ENCODE measurements around the gene AAMP. TPM values are rescaled to one million over a fixed set of nuclear protein-coding genes. Genes with fewer than 3 reads are reported as not detected.

Gene AAMP
- total RNA-seq, 1 donor from 2014 or later, result 119 TPM

GRCh38 chr2:218266316-218266979, 3.5 kb downstream of the AAMP start:
- TF ChIP-seq CTCF (conservative IDR thresholded peaks at IDR 0.05; ENCODE audit: low read depth, low read length), result no peak
- H3K4me3 ChIP-seq (ENCODE audit: low read depth, low read length), result no peak overlapping the region
- no peak for DNase-seq (ENCODE audit: low read depth)

GRCh38 chr2:218265626-218266025, 4.3 kb downstream of the AAMP start:
- no peak for TF ChIP-seq CTCF (conservative IDR thresholded peaks at IDR 0.05; ENCODE audit: low read depth, low read length)
- H3K4me3 ChIP-seq (ENCODE audit: low read depth, low read length), result no peak overlapping the region
- no peak for DNase-seq (ENCODE audit: low read depth)

GRCh38 chr2:218264773-218265561, 5.0 kb downstream of the AAMP start:
- no peak for DNase-seq (ENCODE audit: low read depth)
- no peak for TF ChIP-seq CTCF (conservative IDR thresholded peaks at IDR 0.05; ENCODE audit: low read depth, low read length)
- no peak overlapping the region for H3K4me3 ChIP-seq (ENCODE audit: low read depth, low read length)

- H3K4me3 ChIP-seq (ENCODE audit: low read depth, low read length), result no peak overlapping the region
- TF ChIP-seq CTCF (conservative IDR thresholded peaks at IDR 0.05; ENCODE audit: low read depth, low read length), result peak; percentile 19
- DNase-seq (ENCODE audit: low read depth), result no peak
Measured at GRCh38 chr2:218263817-218264641, 5.9 kb downstream of the AAMP start.

GRCh38 chr2:218262631-218263586, 7.0 kb downstream of the AAMP start:
- TF ChIP-seq CTCF (conservative IDR thresholded peaks at IDR 0.05; ENCODE audit: low read depth, low read length), result no peak
- no peak for DNase-seq (ENCODE audit: low read depth)
- H3K4me3 ChIP-seq (ENCODE audit: low read depth, low read length), result no peak overlapping the region

- H3K4me3 ChIP-seq (ENCODE audit: low read depth, low read length), result no peak overlapping the region
- DNase-seq (ENCODE audit: low read depth), result no peak
- no peak for TF ChIP-seq CTCF (conservative IDR thresholded peaks at IDR 0.05; ENCODE audit: low read depth, low read length)
Measured at GRCh38 chr2:218262237-218262600, 7.7 kb downstream of the AAMP start.

All from epithelial cell of proximal tubule (primary cell).